ENCODE measurements around the gene SULT2B1.

The SULT2B1 gene

GRCh38 chr19:48613024-48613851 is 61.3 kb downstream of the SULT2B1 start:
- Histone ChIP-seq H3K27ac (ENCODE audit: insufficient read depth, low read depth, low read length, poor library complexity, severe bottlenecking) (no peak overlapping the region), H3K36me3 (ENCODE audit: control insufficient read depth, insufficient read depth, low read length) (peaks cover 7% of the 10 kb centered on the region), H3K9me3 (ENCODE audit: control insufficient read depth, low read length) (no peaks in the 10 kb centered on the region), H3K27me3 (ENCODE audit: control insufficient read depth, insufficient read depth, low read length, poor library complexity, severe bottlenecking) (no peaks in the 10 kb centered on the region), H3K4me3 (ENCODE audit: insufficient read depth, low read depth, low read length) (no peak overlapping the region), H3K4me1 (ENCODE audit: control insufficient read depth, insufficient read depth, low read length) (peaks cover 46% of the 10 kb centered on the region)
- WGBS, 2 experiments: 92% methylated on average over 39 of the region's 39 CpGs

GRCh38 chr19:48613852-48614435 is 62.0 kb downstream of the SULT2B1 start:
- H3K4me1 ChIP-seq (ENCODE audit: control insufficient read depth, insufficient read depth, low read length): peaks cover 46% of the 10 kb centered on the region
- peaks cover 7% of the 10 kb centered on the region for H3K36me3 ChIP-seq (ENCODE audit: control insufficient read depth, insufficient read depth, low read length)
- H3K9me3 ChIP-seq (ENCODE audit: control insufficient read depth, low read length): no peaks in the 10 kb centered on the region
- 86 to 89% methylated on average over 13 of the region's 13 CpGs for WGBS, 2 experiments
- peak overlapping the region; percentile 6 for H3K27ac ChIP-seq (ENCODE audit: insufficient read depth, low read depth, low read length, poor library complexity, severe bottlenecking)
- H3K4me3 ChIP-seq (ENCODE audit: insufficient read depth, low read depth, low read length): no peak overlapping the region
- no peaks in the 10 kb centered on the region for H3K27me3 ChIP-seq (ENCODE audit: control insufficient read depth, insufficient read depth, low read length, poor library complexity, severe bottlenecking)

GRCh38 chr19:48614436-48615230 is 62.7 kb downstream of the SULT2B1 start, which contains the start of gene FAM83E:
Gene FAM83E (minus strand): TSS chr19:48615076. CDS start chr19:48613372, 1,704 bp downstream.
- peaks cover 46% of the 10 kb centered on the region for H3K4me1 ChIP-seq (ENCODE audit: control insufficient read depth, insufficient read depth, low read length)
- peaks cover 7% of the 10 kb centered on the region for H3K36me3 ChIP-seq (ENCODE audit: control insufficient read depth, insufficient read depth, low read length)
- peak within 1 kb of the TSS; percentile 6 for H3K4me3 ChIP-seq (ENCODE audit: insufficient read depth, low read depth, low read length)
- H3K27ac ChIP-seq (ENCODE audit: insufficient read depth, low read depth, low read length, poor library complexity, severe bottlenecking): peak within 1 kb of the TSS; percentile 84
- no peaks in the 10 kb centered on the region for H3K9me3 ChIP-seq (ENCODE audit: control insufficient read depth, low read length)
- H3K27me3 ChIP-seq (ENCODE audit: control insufficient read depth, insufficient read depth, low read length, poor library complexity, severe bottlenecking): no peaks in the 10 kb centered on the region
- 28 to 30% methylated on average over 31 of the region's 31 CpGs for WGBS, 2 experiments

GRCh38 chr19:48615231-48616040 is 63.5 kb downstream of the SULT2B1 start:
- Histone ChIP-seq H3K4me3 (ENCODE audit: insufficient read depth, low read depth, low read length) (no peak overlapping the region), H3K27ac (ENCODE audit: insufficient read depth, low read depth, low read length, poor library complexity, severe bottlenecking) (peak overlapping the region; percentile 84), H3K9me3 (ENCODE audit: control insufficient read depth, low read length) (no peaks in the 10 kb centered on the region), H3K27me3 (ENCODE audit: control insufficient read depth, insufficient read depth, low read length, poor library complexity, severe bottlenecking) (no peaks in the 10 kb centered on the region), H3K36me3 (ENCODE audit: control insufficient read depth, insufficient read depth, low read length) (peaks cover 7% of the 10 kb centered on the region), H3K4me1 (ENCODE audit: control insufficient read depth, insufficient read depth, low read length) (peaks cover 50% of the 10 kb centered on the region)
- 79 to 83% methylated on average over 18 to 19 of the region's 19 CpGs for WGBS, 2 experiments

- Histone ChIP-seq H3K9me3 (ENCODE audit: control insufficient read depth, low read length) (no peaks in the 10 kb centered on the region), H3K4me3 (ENCODE audit: insufficient read depth, low read depth, low read length) (no peak overlapping the region), H3K27me3 (ENCODE audit: control insufficient read depth, insufficient read depth, low read length, poor library complexity, severe bottlenecking) (no peaks in the 10 kb centered on the region), H3K27ac (ENCODE audit: insufficient read depth, low read depth, low read length, poor library complexity, severe bottlenecking) (no peak overlapping the region), H3K4me1 (ENCODE audit: control insufficient read depth, insufficient read depth, low read length) (peaks cover 50% of the 10 kb centered on the region), H3K36me3 (ENCODE audit: control insufficient read depth, insufficient read depth, low read length) (peaks cover 7% of the 10 kb centered on the region)
- 95% methylated on average over 16 of the region's 16 CpGs for WGBS, 2 experiments
Measured at GRCh38 chr19:48616041-48616436, 64.1 kb downstream of the SULT2B1 start.

GRCh38 chr19:48616491-48617056 is 64.6 kb downstream of the SULT2B1 start:
- H3K4me1 ChIP-seq (ENCODE audit: control insufficient read depth, insufficient read depth, low read length): peaks cover 50% of the 10 kb centered on the region
- no peaks in the 10 kb centered on the region for H3K27me3 ChIP-seq (ENCODE audit: control insufficient read depth, insufficient read depth, low read length, poor library complexity, severe bottlenecking)
- H3K27ac ChIP-seq (ENCODE audit: insufficient read depth, low read depth, low read length, poor library complexity, severe bottlenecking): no peak overlapping the region
- no peak overlapping the region for H3K4me3 ChIP-seq (ENCODE audit: insufficient read depth, low read depth, low read length)
- 89 to 94% methylated on average over 12 of the region's 12 CpGs for WGBS, 2 experiments
- peaks cover 7% of the 10 kb centered on the region for H3K36me3 ChIP-seq (ENCODE audit: control insufficient read depth, insufficient read depth, low read length)
- no peaks in the 10 kb centered on the region for H3K9me3 ChIP-seq (ENCODE audit: control insufficient read depth, low read length)

- Histone ChIP-seq H3K9me3 (ENCODE audit: control insufficient read depth, low read length) (no peaks in the 10 kb centered on the region), H3K27ac (ENCODE audit: insufficient read depth, low read depth, low read length, poor library complexity, severe bottlenecking) (peak overlapping the region; percentile 44), H3K4me1 (ENCODE audit: control insufficient read depth, insufficient read depth, low read length) (peaks cover 50% of the 10 kb centered on the region), H3K36me3 (ENCODE audit: control insufficient read depth, insufficient read depth, low read length) (peaks cover 7% of the 10 kb centered on the region), H3K4me3 (ENCODE audit: insufficient read depth, low read depth, low read length) (peak overlapping the region; percentile 98), H3K27me3 (ENCODE audit: control insufficient read depth, insufficient read depth, low read length, poor library complexity, severe bottlenecking) (no peaks in the 10 kb centered on the region)
- 87 to 91% methylated on average over 18 of the region's 18 CpGs for WGBS, 2 experiments
Measured at GRCh38 chr19:48617146-48617937, 65.4 kb downstream of the SULT2B1 start.

- WGBS, 2 experiments: 1 to 2% methylated on average over 18 of the region's 18 CpGs
Measured at GRCh38 chr19:48618278-48618915, 66.4 kb downstream of the SULT2B1 start.

More at GRCh38 chr19:48618278-48618915, 66.4 kb downstream of the SULT2B1 start:
- Histone ChIP-seq H3K9me3 (ENCODE audit: control insufficient read depth, low read length) (no peaks in the 10 kb centered on the region), H3K27ac (ENCODE audit: insufficient read depth, low read depth, low read length, poor library complexity, severe bottlenecking) (peak overlapping the region; percentile 95), H3K27me3 (ENCODE audit: control insufficient read depth, insufficient read depth, low read length, poor library complexity, severe bottlenecking) (no peaks in the 10 kb centered on the region), H3K4me3 (ENCODE audit: insufficient read depth, low read depth, low read length) (peak overlapping the region; percentile 98), H3K4me1 (ENCODE audit: control insufficient read depth, insufficient read depth, low read length) (peaks cover 49% of the 10 kb centered on the region), H3K36me3 (ENCODE audit: control insufficient read depth, insufficient read depth, low read length) (peaks cover 7% of the 10 kb centered on the region)

All from ectodermal cell (in vitro differentiated cells).